Fibroblast of gingiva (primary cell): Measurements from ENCODE around the gene HNF1B.
A peak's percentile ranks its signal among the peaks of the same experiment; 100 is the strongest.

Source experiments
- DNase-seq: peaks from one replicate; pipeline ENCODE4 v3.0.0-alpha.2; 2011; ENCODE audit warnings: low read depth

Gene HNF1B

DNA sequence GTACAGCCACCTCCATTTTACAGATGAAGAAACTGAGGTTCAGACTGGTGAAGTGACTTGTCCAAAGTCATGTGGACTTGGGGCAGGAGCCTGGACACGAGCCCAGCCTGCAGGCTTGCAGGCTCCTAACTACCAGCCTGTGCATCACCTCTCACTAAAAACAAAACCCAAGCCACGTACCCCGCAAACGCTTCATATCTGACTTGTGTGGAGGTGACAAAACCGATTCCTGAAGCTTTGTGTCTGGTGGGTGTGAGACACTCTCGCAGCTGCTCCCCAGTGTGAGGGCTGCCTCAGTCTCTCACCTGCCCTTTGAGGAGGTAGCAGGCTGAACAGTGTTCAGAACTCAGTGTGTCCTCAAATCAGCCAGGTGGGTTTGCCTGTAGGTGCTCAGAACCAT, 8.4 kb downstream of the HNF1B start:
- DNase-seq: no peak

DNA sequence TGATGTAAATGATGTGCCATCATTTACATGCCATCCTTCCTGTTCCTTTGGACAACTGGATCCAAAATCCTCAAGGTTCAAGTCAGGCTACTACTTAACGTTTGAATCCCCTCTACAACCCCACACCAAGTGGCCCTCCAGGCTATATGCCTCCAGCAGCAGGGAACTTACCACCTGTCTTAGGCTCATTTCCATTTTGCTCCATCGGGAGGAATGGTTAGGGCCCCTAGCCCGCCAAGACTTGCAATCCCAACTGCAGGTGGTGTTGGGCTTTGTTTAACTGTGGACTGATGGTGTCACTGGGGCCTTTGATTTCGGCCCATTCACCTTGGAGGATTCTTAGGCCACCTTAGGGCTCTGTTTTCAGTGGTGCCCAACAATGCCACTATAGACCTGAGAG, 9.7 kb downstream of the HNF1B start:
- no peak for DNase-seq

- DNase-seq: no peak
Measured at GRCh38 chr17:37732316-37732715, 12.5 kb downstream of the HNF1B start.

DNA sequence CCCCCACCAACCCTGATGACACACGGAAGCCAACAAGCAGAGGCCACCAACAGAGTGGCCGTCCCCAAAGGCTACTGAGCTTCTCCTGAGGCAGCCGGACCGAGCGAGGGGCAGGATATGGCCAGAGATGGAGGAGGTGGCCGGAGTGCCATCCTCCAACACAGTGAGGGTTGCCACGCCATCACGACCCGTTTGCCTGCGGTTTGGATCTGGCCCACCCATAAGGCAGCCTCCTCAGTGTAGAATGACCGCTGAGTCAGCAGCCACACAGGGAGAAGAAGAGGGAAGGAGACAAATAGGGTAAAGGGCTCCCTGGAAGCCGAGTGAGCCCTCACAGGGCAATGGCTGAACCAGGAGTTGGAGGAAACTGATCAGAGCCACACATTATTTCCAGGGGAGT, 13.8 kb downstream of the HNF1B start:
- no peak for DNase-seq

DNA sequence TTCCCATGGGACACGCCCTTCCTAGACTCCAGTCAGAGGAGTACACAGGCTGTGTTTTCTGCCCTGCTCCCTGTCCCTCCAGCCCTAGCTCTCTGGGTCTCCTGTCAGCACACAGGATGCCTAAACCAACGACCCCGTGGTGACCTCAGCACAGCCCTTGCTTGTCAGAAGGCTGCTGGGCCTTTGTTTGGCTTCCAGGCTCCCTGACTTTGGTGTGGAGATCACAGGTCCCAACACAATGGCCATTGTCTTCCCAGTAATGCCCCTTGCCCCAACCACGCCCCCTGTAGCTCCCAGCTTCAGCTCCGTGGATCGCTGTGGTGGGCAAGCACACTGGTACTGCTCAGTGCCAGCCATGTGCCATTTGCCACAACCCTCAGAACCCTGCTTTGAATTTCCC, 15.0 kb downstream of the HNF1B start:
- DNase-seq: no peak

- no peak for DNase-seq
Measured at GRCh38 chr17:37726891-37727675, 17.8 kb downstream of the HNF1B start.

GRCh38 chr17:37726248-37726647, 18.6 kb downstream of the HNF1B start:
- DNase-seq: no peak

DNA sequence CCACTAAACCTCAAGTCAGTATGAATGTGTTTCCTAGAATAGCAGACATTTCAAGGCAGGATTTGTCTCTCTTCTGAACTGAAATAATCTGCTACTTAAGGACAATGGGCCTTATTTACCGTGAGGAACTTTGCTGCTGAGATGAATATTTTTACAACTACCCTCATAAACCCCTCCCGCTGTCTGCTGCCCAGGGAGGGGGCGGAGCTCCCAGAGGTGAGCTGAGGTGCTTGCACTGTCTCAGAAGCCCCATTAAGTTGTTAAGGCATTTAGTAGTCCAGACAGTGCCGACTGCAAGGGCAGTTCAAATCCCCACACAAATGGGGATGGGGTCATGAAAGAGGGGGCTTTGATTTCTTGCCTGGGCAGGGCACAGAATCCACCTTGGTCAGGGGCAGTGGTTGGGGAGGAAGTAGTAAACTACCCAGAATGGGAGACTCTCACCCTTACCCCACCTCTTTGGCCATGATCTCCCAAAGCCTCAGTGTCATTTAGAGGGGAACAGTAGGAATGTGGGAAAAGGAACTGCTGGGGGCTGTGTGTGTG, 19.2 kb downstream of the HNF1B start:
- no peak for DNase-seq

DNA sequence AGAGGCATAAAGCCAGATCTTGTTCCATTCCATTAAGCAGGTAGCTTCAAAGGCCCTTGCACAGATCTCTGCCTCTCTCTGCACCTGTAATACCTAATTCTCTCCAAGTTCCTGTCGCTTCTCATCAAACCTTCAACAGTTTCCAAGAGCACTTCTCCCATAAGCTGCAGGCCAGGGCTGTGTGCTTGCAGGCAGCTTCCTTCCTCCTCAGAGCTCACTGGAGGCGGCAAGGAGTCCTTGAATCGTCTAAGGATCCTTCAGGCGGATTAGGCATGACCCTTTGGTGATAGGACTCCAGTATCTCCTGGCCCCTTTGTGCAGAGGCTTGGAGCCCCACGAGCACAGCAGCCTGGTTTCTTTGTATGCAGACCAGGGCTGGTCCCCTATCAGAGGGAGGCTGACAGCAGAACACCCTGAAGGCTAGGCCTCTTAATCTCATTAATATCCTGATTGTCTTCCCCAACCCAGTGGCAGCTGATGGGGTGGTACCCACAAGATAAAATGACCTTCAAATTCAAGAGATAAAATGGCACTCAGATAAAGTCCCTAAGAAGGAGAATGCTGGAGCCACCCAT, 19.8 kb downstream of the HNF1B start:
- DNase-seq: no peak

- DNase-seq: no peak
Measured at GRCh38 chr17:37720989-37721388, 23.9 kb downstream of the HNF1B start.

- no peak for DNase-seq
Measured at GRCh38 chr17:37719866-37720265, 25.0 kb downstream of the HNF1B start.

- DNase-seq: no peak
Measured at GRCh38 chr17:37718324-37719048, 26.4 kb downstream of the HNF1B start.

DNA sequence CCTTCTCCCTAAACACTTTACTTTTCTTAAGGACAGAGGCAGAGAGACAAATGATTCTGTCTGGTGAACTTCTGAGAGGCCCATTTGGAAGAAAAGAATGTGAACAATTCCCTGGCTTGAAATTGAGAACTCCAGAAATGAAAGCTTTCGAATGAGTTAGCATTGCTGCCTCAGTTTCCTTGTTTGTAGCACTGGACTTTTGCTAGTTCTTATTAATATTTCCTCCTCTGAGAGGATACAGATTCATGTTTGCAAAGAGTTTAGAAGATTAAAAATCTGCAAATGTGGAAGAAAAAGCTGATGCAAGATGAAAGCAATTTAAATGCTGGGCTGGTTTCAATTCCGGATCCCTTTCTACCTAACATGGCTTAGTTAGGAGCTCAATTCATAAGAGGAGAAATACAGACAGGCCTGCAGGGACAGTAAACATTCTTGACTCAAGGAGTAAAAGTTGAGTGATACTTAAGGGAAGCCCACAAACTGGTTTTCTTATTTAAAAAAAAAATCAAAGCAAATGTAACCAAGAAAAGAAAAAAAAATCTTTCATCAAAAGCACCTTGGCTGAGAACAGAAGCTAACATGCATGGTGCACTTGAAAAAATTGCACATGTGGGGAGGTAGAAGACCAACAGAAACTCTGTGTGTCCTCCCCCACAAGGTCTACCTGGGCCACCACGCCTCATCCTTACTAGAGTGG, 27.1 kb downstream of the HNF1B start:
- peak; percentile 13 for DNase-seq

GRCh38 chr17:37714897-37715296, 30.0 kb downstream of the HNF1B start:
- DNase-seq: no peak

- no peak for DNase-seq
Measured at GRCh38 chr17:37713624-37714023, 31.2 kb downstream of the HNF1B start.

DNA sequence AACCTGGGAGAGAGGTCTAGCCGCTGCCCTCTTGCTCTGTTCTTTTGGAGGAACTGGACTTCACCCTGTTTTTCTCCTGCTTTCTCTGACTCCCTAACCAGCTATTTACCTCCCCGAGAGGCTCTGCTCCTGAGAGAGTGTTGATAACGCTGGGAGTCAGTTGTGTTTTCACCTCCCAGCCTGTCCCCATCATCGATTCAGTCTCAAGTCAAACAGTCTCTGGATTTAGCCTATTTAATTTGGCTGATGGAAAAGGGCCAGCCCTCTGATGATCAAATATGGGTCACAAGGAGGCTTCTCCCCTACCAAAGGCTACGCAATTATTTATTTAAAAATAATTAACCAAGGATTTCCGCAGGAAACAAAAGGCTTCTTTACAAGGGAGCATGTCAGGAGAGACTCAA, 31.8 kb downstream of the HNF1B start:
- no peak for DNase-seq

- no peak for DNase-seq
Measured at GRCh38 chr17:37711113-37711512, 33.7 kb downstream of the HNF1B start.

DNA sequence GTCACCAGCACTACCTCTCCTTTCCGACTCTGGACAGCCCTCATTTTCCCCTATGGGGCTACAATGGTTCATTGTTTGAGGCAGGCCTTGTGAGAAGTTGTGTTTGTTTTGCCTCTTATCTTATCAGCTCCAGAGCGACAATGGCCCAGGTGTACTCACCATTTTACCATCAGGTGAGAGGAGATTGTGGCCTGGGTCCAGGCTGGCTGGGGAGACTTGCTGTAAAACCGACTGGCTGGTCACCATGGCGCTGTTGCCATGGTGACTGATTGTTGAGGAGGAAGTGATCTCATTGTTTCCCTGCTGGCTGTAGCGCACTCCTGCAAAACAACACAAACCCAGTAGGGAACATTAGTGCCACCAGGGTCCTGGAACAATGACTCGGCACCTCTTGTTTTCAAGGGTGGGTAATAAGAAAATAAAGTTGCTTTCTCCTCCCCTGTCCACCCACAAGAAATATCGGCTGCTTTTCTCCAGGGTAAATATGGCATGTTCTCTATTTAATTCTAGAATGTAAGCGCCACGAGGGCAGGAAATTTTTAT, 34.4 kb downstream of the HNF1B start:
- DNase-seq: peak; percentile 20

DNA sequence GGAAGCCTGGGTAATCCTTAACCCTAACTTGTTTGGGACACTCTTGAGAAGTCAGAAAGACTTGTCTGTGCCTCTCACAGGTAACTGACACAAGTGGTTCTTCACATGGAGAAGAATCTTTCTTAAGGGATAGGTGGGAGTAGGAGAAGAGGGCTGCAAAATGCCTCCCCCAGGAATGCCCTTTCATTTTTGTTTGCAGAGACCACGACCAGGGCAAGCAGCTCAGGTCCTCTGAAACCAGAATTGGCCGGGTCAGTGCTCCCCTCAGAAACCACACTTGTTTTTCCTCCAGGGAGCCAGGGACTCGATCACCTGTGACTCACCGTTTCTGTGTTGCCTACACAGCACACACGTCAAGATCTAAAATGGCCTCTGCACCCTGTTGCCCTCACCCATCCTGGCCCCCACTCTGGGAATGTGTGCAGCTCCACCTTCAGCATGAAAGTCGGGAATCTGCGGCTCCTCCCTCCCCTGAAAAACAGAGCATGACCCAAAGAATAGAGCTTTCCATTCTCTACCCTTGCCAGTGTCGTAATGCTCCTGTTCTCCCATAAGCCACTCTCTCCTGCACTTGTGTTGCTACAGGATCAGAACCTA, 36.1 kb downstream of the HNF1B start:
- no peak for DNase-seq

GRCh38 chr17:37708008-37708615, 36.7 kb downstream of the HNF1B start:
- DNase-seq: no peak

DNA sequence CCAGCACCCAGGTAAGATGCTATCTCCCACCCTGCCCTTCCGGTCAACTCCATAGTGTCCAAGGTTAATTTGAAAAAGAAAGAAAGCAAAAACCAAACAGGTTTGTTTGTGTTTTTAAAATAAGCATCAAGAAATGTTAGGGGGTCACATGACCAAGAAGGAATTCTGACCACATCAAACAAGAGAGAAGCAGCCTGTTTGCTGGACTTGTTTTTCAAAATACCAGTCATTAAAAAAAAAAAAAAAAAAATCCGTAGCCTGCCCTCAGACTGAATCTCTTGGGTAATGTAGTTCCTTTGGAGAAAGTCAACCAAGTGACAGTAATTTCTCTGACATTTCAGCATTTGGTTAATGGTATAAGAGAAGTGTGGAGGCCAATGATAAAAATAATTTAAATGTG, 38.4 kb downstream of the HNF1B start:
- DNase-seq: no peak
